SHP77 (cell line): ENCODE measurements around the gene PRR5.

Experiments used
- DNase-seq, 2 experiments: peaks; one replicate each; lab custom pipeline; 2025; lab: John Stamatoyannopoulos, UW

PRR5 gene

GRCh38 chr22:44693145-44693544 is 8.9 kb upstream of the PRR5 start:
- no peak for DNase-seq

GRCh38 chr22:44693756-44694155 is 8.2 kb upstream of the PRR5 start:
- DNase-seq, result peak; percentile 69 to 77

- DNase-seq, result peak; percentile 74 to 76
Measured at GRCh38 chr22:44697423-44698141, 4.4 kb upstream of the PRR5 start.

- DNase-seq, result no peak
Measured at GRCh38 chr22:44698531-44699421, 3.2 kb upstream of the PRR5 start.

- no peak for DNase-seq
Measured at GRCh38 chr22:44700456-44700855, 1.5 kb upstream of the PRR5 start.

- no peak for DNase-seq
Measured at GRCh38 chr22:44701187-44701790, 715 bp upstream of the PRR5 start.

GRCh38 chr22:44702479-44703198 is 635 bp downstream of the PRR5 start:
- DNase-seq, result no peak

- no peak for DNase-seq
Measured at GRCh38 chr22:44703255-44703870, 1.4 kb downstream of the PRR5 start.

- DNase-seq, result no peak
Measured at GRCh38 chr22:44704159-44705021, 2.4 kb downstream of the PRR5 start.

GRCh38 chr22:44705022-44705297 is 3.0 kb downstream of the PRR5 start:
- no peak for DNase-seq

GRCh38 chr22:44706488-44706887 is 4.5 kb downstream of the PRR5 start:
- DNase-seq, result no peak

GRCh38 chr22:44707178-44707577 is 5.2 kb downstream of the PRR5 start:
- DNase-seq, result no peak

GRCh38 chr22:44707752-44708151 is 5.7 kb downstream of the PRR5 start:
- no peak for DNase-seq

GRCh38 chr22:44709881-44710392 is 7.9 kb downstream of the PRR5 start:
- no peak for DNase-seq

- peak; percentile 80 to 88 for DNase-seq
Measured at GRCh38 chr22:44710474-44711240, 8.7 kb downstream of the PRR5 start.

GRCh38 chr22:44711241-44711560 is 9.2 kb downstream of the PRR5 start:
- no peak for DNase-seq

GRCh38 chr22:44711690-44712555 is 9.9 kb downstream of the PRR5 start:
- DNase-seq, result peak; percentile 46 to 63

- no peak for DNase-seq
Measured at GRCh38 chr22:44712962-44713361, 11.0 kb downstream of the PRR5 start.

- DNase-seq, result peak; percentile 51 to 76
Measured at GRCh38 chr22:44714703-44715350, 12.8 kb downstream of the PRR5 start.
